WTC11 (cell line): ENCODE measurements around the gene KRTAP10-3. TPM values are rescaled to one million over a fixed set of nuclear protein-coding genes. Genes with fewer than 3 reads are reported as not detected.

Experiments used
- ATAC-seq: fragments of 200-7000 bp; cut with Tn5 transposase; 2 replicates; pipeline ENCODE4 v1.10.0; 2021; ENCODE audit warnings: mild to moderate bottlenecking, moderate library complexity
- CTCF ChIA-PET: fragments of 300-600 bp; sonication (Branson Sonifier 250); formaldehyde crosslinking; loops from one replicate; lab custom pipeline; 2021; ENCODE audit warnings: antibody characterized with exemption; lab: Charles Lee
- POLR2A ChIA-PET: fragments of 350-600 bp; sonication (Branson Sonifier 250); formaldehyde crosslinking; loops from one replicate; lab custom pipeline; 2021; ENCODE audit warnings: antibody characterized with exemption; lab: Charles Lee
- DNase-seq: peaks from one replicate; pipeline ENCODE4 v3.0.0; 2021; ENCODE audit warnings: low spot score
- H3K27ac Mint-ChIP-seq: 2 replicates; pipeline ENCODE4 v1.8.0; 2021; ENCODE audit warnings: mixed read lengths
- H3K27me3 Mint-ChIP-seq: 2 replicates; pipeline ENCODE4 v1.8.0; 2021; ENCODE audit warnings: low read depth, mild to moderate bottlenecking, moderate library complexity, mixed read lengths
- H3K36me3 Mint-ChIP-seq: 2 replicates; pipeline ENCODE4 v1.8.0; 2021; ENCODE audit warnings: mixed read lengths
- H3K4me1 Mint-ChIP-seq: 2 replicates; pipeline ENCODE4 v1.8.0; 2022; ENCODE audit warnings: mixed read lengths
- H3K4me3 Mint-ChIP-seq: 2 replicates; pipeline ENCODE4 v1.8.0; 2021; ENCODE audit warnings: mild to moderate bottlenecking, moderate library complexity, mixed read lengths
- H3K9me3 Mint-ChIP-seq: 2 replicates; pipeline ENCODE4 v1.8.0; 2021; ENCODE audit warnings: mixed read lengths
- AFF4 ChIP-seq: sonication (generic); formaldehyde crosslinking; IDR thresholded peaks from 2 replicates; pipeline ENCODE4 v1.8.1; 2023; ENCODE audit warnings: mild to moderate bottlenecking, missing genetic modification reagents, borderline replicate concordance
- E2F4 ChIP-seq: sonication (generic); formaldehyde crosslinking; IDR thresholded peaks from 2 replicates; pipeline ENCODE4 v1.8.1; 2022; ENCODE audit warnings: low read depth, mild to moderate bottlenecking, moderate library complexity, missing genetic modification reagents, borderline replicate concordance
- EMX1 ChIP-seq: fragments of 250-450 bp; sonication (Bioruptor Pico); IDR thresholded peaks from 2 replicates; pipeline ENCODE4 v1.8.0; 2021; ENCODE audit warnings: mild to moderate bottlenecking
- GABPB1 ChIP-seq: sonication (generic); formaldehyde crosslinking; IDR thresholded peaks from 2 replicates; pipeline ENCODE4 v1.8.1; 2023; ENCODE audit warnings: mild to moderate bottlenecking, missing genetic modification reagents
- IRF2 ChIP-seq: sonication (generic); formaldehyde crosslinking; IDR thresholded peaks from 2 replicates; pipeline ENCODE4 v1.8.0; 2022; ENCODE audit warnings: low read depth, missing genetic modification reagents, borderline replicate concordance
- NR2C2 ChIP-seq: sonication (generic); formaldehyde crosslinking; IDR thresholded peaks from 2 replicates; pipeline ENCODE4 v1.8.0; 2022; ENCODE audit warnings: mild to moderate bottlenecking, missing genetic modification reagents
- TEAD1 ChIP-seq: sonication (generic); formaldehyde crosslinking; IDR thresholded peaks from 2 replicates; pipeline ENCODE4 v1.8.0; 2022; ENCODE audit warnings: mild to moderate bottlenecking, missing genetic modification reagents
- USF2 ChIP-seq: sonication (generic); formaldehyde crosslinking; IDR thresholded peaks from 2 replicates; pipeline ENCODE4 v1.8.1; 2023; ENCODE audit warnings: mild to moderate bottlenecking, missing genetic modification reagents, moderate library complexity
- ZBTB21 ChIP-seq: sonication (generic); formaldehyde crosslinking; IDR thresholded peaks from 2 replicates; pipeline ENCODE4 v1.8.1; 2023; ENCODE audit warnings: mild to moderate bottlenecking, missing genetic modification reagents, borderline replicate concordance
- ZNF416 ChIP-seq: fragments of 250-450 bp; sonication (Bioruptor Pico); IDR thresholded peaks from 2 replicates; pipeline ENCODE4 v1.9.0; 2021; ENCODE audit warnings: mild to moderate bottlenecking, inconsistent platforms
- total RNA-seq: library from RNA; stranded (reverse); gene quantifications from 3 replicates; pipeline ENCODE4 v1.2.3, GENCODE V29; 2021
- TF ChIP-seq, protein P1 (sequence below): sonication (generic); formaldehyde crosslinking; IDR thresholded peaks from 2 replicates; pipeline ENCODE4 v1.8.1; 2023; ENCODE audit warnings: mild to moderate bottlenecking, missing genetic modification reagents
- TF ChIP-seq, protein P2 (sequence below): sonication (generic); formaldehyde crosslinking; IDR thresholded peaks from 2 replicates; pipeline ENCODE4 v1.8.1; 2022; ENCODE audit warnings: low read depth, missing genetic modification reagents, borderline replicate concordance

The KRTAP10-3 gene
- total RNA-seq, 1 experiment from 2014 or later: not detected

DNA sequence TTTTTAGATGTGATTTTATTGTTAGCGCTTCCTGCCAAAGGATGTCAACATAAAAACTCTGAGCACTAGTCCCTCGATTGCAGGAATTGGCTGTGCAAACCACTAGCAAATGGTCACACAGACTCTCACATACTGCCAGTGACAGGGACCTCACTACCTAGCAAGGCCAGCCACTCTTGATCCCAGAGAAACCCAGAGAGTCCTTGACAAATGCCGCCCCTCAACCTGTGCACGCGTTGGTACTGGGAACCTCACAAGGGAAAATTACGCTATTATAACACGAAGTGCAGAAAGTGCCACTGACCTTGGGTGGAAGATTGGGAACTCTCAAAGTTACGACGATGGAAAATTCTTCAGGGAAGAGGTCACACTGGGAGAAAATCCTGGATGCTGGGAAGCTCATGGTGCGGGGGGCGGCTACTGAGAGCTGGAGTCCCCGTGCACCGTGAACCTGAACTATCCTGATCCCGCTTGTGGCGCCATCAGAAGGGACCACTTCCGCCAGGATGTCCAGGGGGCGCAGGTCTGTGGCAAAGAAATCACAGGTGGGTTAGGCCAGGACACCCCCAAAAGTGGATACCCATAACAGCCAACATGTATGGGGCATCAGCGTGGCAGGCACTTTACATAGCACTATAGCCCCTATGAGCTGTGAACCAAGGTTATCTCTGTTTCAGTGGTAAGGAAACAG, 9.0 kb upstream of the KRTAP10-3 start (continued):
- no peak for TF ChIP-seq USF2 (CRISPR knock-in tag)

GRCh38 chr21:44566403-44566802, 7.8 kb upstream of the KRTAP10-3 start:
- Mint-ChIP-seq H3K27ac (no peak overlapping the region), H3K9me3 (peaks cover 18% of the 10 kb centered on the region), H3K4me3 (no peak overlapping the region), H3K27me3 (peaks cover 2% of the 10 kb centered on the region; the same call in 1 of the 2 replicates), H3K36me3 (peaks cover 11% of the 10 kb centered on the region), H3K4me1 (no peaks in the 10 kb centered on the region)
- CTCF ChIA-PET: interaction anchor here (1.5 kb wide), 1 partner anchor 227 kb away, joined by 3 read pairs; no protein-coding TSS in a partner anchor
- no peak for DNase-seq
- POLR2A ChIA-PET: no interaction called here
- no peak for ATAC-seq
- TF ChIP-seq EMX1 (CRISPR knock-in tag) (no peak), NR2C2 (no peak), TEAD1 (CRISPR knock-in tag) (no peak)
- TF ChIP-seq, protein P1, sequence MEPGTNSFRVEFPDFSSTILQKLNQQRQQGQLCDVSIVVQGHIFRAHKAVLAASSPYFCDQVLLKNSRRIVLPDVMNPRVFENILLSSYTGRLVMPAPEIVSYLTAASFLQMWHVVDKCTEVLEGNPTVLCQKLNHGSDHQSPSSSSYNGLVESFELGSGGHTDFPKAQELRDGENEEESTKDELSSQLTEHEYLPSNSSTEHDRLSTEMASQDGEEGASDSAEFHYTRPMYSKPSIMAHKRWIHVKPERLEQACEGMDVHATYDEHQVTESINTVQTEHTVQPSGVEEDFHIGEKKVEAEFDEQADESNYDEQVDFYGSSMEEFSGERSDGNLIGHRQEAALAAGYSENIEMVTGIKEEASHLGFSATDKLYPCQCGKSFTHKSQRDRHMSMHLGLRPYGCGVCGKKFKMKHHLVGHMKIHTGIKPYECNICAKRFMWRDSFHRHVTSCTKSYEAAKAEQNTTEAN (CRISPR knock-in tag): no peak
- TF ChIP-seq, protein P2, sequence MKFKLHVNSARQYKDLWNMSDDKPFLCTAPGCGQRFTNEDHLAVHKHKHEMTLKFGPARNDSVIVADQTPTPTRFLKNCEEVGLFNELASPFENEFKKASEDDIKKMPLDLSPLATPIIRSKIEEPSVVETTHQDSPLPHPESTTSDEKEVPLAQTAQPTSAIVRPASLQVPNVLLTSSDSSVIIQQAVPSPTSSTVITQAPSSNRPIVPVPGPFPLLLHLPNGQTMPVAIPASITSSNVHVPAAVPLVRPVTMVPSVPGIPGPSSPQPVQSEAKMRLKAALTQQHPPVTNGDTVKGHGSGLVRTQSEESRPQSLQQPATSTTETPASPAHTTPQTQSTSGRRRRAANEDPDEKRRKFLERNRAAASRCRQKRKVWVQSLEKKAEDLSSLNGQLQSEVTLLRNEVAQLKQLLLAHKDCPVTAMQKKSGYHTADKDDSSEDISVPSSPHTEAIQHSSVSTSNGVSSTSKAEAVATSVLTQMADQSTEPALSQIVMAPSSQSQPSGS (CRISPR knock-in tag): no peak

GRCh38 chr21:44564886-44565598, 6.4 kb upstream of the KRTAP10-3 start:
- Mint-ChIP-seq H3K4me1 (no peaks in the 10 kb centered on the region), H3K9me3 (peaks cover 10% of the 10 kb centered on the region), H3K4me3 (no peak overlapping the region), H3K36me3 (no peaks in the 10 kb centered on the region), H3K27me3 (no peaks in the 10 kb centered on the region; the same call in 1 of the 2 replicates), H3K27ac (no peak overlapping the region)
- ChIA-PET POLR2A (no interaction called here), CTCF (interaction anchor here (1.5 kb wide), 1 partner anchor 228 kb away, joined by 3 read pairs; no protein-coding TSS in a partner anchor)
- DNase-seq (no peak), ATAC-seq (no peak)
- TF ChIP-seq IRF2 (CRISPR knock-in tag) (no peak), GABPB1 (CRISPR knock-in tag) (no peak), AFF4 (CRISPR knock-in tag) (no peak), E2F4 (CRISPR knock-in tag) (no peak), ZBTB21 (CRISPR knock-in tag) (no peak), ZNF416 (CRISPR knock-in tag) (no peak)
